Liver (tissue), 9 donors: ENCODE results near the gene ENTPD8. TPM values are rescaled to one million over a fixed set of nuclear protein-coding genes. Genes with fewer than 3 reads are reported as not detected.

Experiments used
- DNase-seq: peaks from one replicate; pipeline ENCODE4 v3.0.0-alpha.2; 2017; ENCODE audit warnings: low spot score
- H3K27ac ChIP-seq, 2 donors: one replicate each; pipeline ENCODE4 v1.7.0; 2013; ENCODE audit warnings: inconsistent platforms in 2 of 2, low read length in 2 of 2, control low read depth in 1 of 2, low read depth in 1 of 2, mild to moderate bottlenecking in 1 of 2
- H3K27me3 ChIP-seq, 4 donors: one replicate each; pipeline versions ENCODE4 v1.6.1 to v1.7.0; 2013; ENCODE audit warnings: low read length in 3 of 4, inconsistent platforms in 1 of 4, mild to moderate bottlenecking in 1 of 4, moderate library complexity in 1 of 4; ENCODE audit not compliant: control insufficient read depth in 4 of 4, insufficient read depth in 4 of 4
- H3K36me3 ChIP-seq, 4 donors: one replicate each; pipeline versions ENCODE4 v1.6.1 to v1.7.0; 2013; ENCODE audit warnings: low read length in 3 of 4, mild to moderate bottlenecking in 3 of 4, low read depth in 1 of 4, moderate library complexity in 1 of 4; ENCODE audit not compliant: control insufficient read depth in 4 of 4, insufficient read depth in 3 of 4
- H3K4me1 ChIP-seq, 4 donors: one replicate each; pipeline versions ENCODE4 v1.6.1 to v1.7.0; 2013; ENCODE audit warnings: low read length in 3 of 4, mild to moderate bottlenecking in 3 of 4, moderate library complexity in 1 of 4; ENCODE audit not compliant: control insufficient read depth in 4 of 4, insufficient read depth in 4 of 4
- H3K4me3 ChIP-seq, 3 donors: one replicate each; pipeline versions ENCODE4 v1.6.1 to v1.7.0; 2013; ENCODE audit warnings: low read length in 3 of 3, control low read depth in 1 of 3, low read depth in 1 of 3, mild to moderate bottlenecking in 1 of 3
- H3K9ac ChIP-seq, 2 donors: one replicate each; pipeline ENCODE4 v1.7.0; 2013; ENCODE audit warnings: low read length in 2 of 2, mild to moderate bottlenecking in 2 of 2, moderate library complexity in 2 of 2, control low read depth in 1 of 2, low read depth in 1 of 2
- H3K9me3 ChIP-seq, 4 donors: one replicate each; pipeline versions ENCODE4 v1.6.1 to v1.7.0; 2013; ENCODE audit warnings: low read length in 3 of 4; ENCODE audit not compliant: control insufficient read depth in 4 of 4
- CTCF ChIP-seq: fragments of 150-350 bp; IDR thresholded peaks from 2 replicates; pipeline ENCODE4 v1.5.1; 2017; ENCODE audit warnings: improper control_type of control experiment, low read depth, low read length; ENCODE audit not compliant: missing input control
- EGR1 ChIP-seq, 2 donors: IDR thresholded peaks; 2 replicates each; pipeline ENCODE4 v1.6.1; 2016 to 2018; ENCODE audit warnings: antibody characterized with exemption in 2 of 2, low read depth in 2 of 2
- GABPA ChIP-seq, 2 donors: IDR thresholded peaks in 1 of 2; conservative IDR thresholded peaks in 1 of 2; 2 replicates each; pipeline ENCODE4 v1.6.1; 2016; ENCODE audit warnings: antibody characterized with exemption in 2 of 2, mild to moderate bottlenecking in 1 of 2, moderate library complexity in 1 of 2
- HNF4A ChIP-seq, 2 donors: conservative IDR thresholded peaks; 2 replicates each; pipeline ENCODE4 v1.6.1; 2016; ENCODE audit warnings: antibody characterized with exemption in 2 of 2, mild to moderate bottlenecking in 2 of 2
- HNF4G ChIP-seq: IDR thresholded peaks from 2 replicates; pipeline ENCODE4 v1.6.1; 2016; ENCODE audit warnings: antibody characterized with exemption
- NR2F2 ChIP-seq: IDR thresholded peaks from 2 replicates; pipeline ENCODE4 v1.6.1; 2016; ENCODE audit warnings: antibody characterized with exemption
- RXRA ChIP-seq, 2 donors: IDR thresholded peaks; 2 replicates each; pipeline ENCODE4 v1.6.1; 2017 to 2018; ENCODE audit warnings: antibody characterized with exemption in 2 of 2, mild to moderate bottlenecking in 1 of 2
- SP1 ChIP-seq: IDR thresholded peaks from 2 replicates; pipeline ENCODE4 v1.6.1; 2018; ENCODE audit warnings: antibody characterized with exemption, mild to moderate bottlenecking
- TAF1 ChIP-seq: conservative IDR thresholded peaks from 2 replicates; pipeline ENCODE4 v1.6.1; 2016; ENCODE audit warnings: antibody characterized with exemption, mild to moderate bottlenecking
- YY1 ChIP-seq: IDR thresholded peaks from 2 replicates; pipeline ENCODE4 v1.6.1; 2016; ENCODE audit warnings: antibody characterized with exemption, mild to moderate bottlenecking
- WGBS: extraction: QIAGEN DNeasy Blood & Tissue Kit; methylation state at CpG from one replicate; pipeline ENCODE4 v1.1.7; 2013; 5-methylcytosine and 5-hydroxymethylcytosine counted together
- polyA plus RNA-seq, 2 donors: library from polyadenylated mRNA; stranded (reverse) in 1 of 2; unstranded in 1 of 2; fragments of 200-250 nt in 1 of 2; fragments of >200 nt in 1 of 2; fragmentation: Nextera tagmentation in 1 of 2; extraction: Ambion mirVana in 1 of 2; gene quantifications; one replicate each; pipeline versions ENCODE4 v1.2.1 to v1.2.3, GENCODE V29; 2013 to 2015
- total RNA-seq, 2 donors: library from RNA; depleted of rRNA; stranded (reverse); fragments of >200 nt; gene quantifications; one replicate each; pipeline ENCODE4 v1.2.3, GENCODE V29; 2014
- TF ChIP-seq, protein P1 (sequence below): IDR thresholded peaks from 2 replicates; pipeline ENCODE4 v1.6.1; 2016; ENCODE audit warnings: antibody characterized with exemption, mild to moderate bottlenecking
- TF ChIP-seq, protein P2 (sequence below): IDR thresholded peaks from 2 replicates; pipeline ENCODE4 v1.6.1; 2016; ENCODE audit warnings: antibody characterized with exemption
- donor health status: healthy.
- donor health status: healthy.
- donor health status: healthy.
- donor health status: healthy.
- donor health status: healthy.

Gene ENTPD8
- total and polyA plus RNA-seq, 4 donors, result 1.6 to 6.2 (median 4.9) TPM

GRCh38 chr9:137426018-137426681 lies 15.0 kb downstream of the ENTPD8 start:
- TF ChIP-seq EGR1 (IDR thresholded peaks at IDR 0.05; ENCODE audit: low read depth in 2 of 2), result no peak
- TF ChIP-seq TAF1, result no peak
- no peak for TF ChIP-seq CTCF
- TF ChIP-seq YY1, result no peak
- TF ChIP-seq, protein P1, sequence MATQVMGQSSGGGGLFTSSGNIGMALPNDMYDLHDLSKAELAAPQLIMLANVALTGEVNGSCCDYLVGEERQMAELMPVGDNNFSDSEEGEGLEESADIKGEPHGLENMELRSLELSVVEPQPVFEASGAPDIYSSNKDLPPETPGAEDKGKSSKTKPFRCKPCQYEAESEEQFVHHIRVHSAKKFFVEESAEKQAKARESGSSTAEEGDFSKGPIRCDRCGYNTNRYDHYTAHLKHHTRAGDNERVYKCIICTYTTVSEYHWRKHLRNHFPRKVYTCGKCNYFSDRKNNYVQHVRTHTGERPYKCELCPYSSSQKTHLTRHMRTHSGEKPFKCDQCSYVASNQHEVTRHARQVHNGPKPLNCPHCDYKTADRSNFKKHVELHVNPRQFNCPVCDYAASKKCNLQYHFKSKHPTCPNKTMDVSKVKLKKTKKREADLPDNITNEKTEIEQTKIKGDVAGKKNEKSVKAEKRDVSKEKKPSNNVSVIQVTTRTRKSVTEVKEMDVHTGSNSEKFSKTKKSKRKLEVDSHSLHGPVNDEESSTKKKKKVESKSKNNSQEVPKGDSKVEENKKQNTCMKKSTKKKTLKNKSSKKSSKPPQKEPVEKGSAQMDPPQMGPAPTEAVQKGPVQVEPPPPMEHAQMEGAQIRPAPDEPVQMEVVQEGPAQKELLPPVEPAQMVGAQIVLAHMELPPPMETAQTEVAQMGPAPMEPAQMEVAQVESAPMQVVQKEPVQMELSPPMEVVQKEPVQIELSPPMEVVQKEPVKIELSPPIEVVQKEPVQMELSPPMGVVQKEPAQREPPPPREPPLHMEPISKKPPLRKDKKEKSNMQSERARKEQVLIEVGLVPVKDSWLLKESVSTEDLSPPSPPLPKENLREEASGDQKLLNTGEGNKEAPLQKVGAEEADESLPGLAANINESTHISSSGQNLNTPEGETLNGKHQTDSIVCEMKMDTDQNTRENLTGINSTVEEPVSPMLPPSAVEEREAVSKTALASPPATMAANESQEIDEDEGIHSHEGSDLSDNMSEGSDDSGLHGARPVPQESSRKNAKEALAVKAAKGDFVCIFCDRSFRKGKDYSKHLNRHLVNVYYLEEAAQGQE, result no peak
- TF ChIP-seq HNF4G, result no peak
- TF ChIP-seq GABPA (IDR thresholded peaks at IDR 0.05 in 1 of 2, conservative IDR thresholded peaks at IDR 0.05 in 1 of 2), result no peak
- no peak overlapping the region for H3K27ac ChIP-seq
- no peak overlapping the region for H3K9ac ChIP-seq
- H3K36me3 ChIP-seq, result no peaks in the 10 kb centered on the region
- 86% methylated on average over 18 of the region's 18 CpGs for WGBS
- DNase-seq, result no peak
- H3K27me3 ChIP-seq, result no peaks in the 10 kb centered on the region
- peaks cover 5 to 17% (median 11%) of the 10 kb centered on the region in 4 donors for H3K4me1 ChIP-seq
- no peak overlapping the region for H3K4me3 ChIP-seq
- H3K9me3 ChIP-seq, result no peaks in the 10 kb centered on the region

GRCh38 chr9:137423514-137424291 lies 17.5 kb downstream of the ENTPD8 start:
- Histone ChIP-seq H3K4me1 (peaks cover 5 to 17% (median 11%) of the 10 kb centered on the region in 4 donors), H3K9ac (peak overlapping the region in 1 of 2 donors; percentile 3), H3K4me3 (peak overlapping the region in 2 of 3 donors; percentile 36 to 98), H3K36me3 (no peaks in the 10 kb centered on the region), H3K9me3 (no peaks in the 10 kb centered on the region), H3K27ac (no peak overlapping the region), H3K27me3 (no peaks in the 10 kb centered on the region)
- WGBS, result 7% methylated on average over 77 of the region's 77 CpGs
- TF ChIP-seq NR2F2 (no peak), HNF4G (no peak), HNF4A (conservative IDR thresholded peaks at IDR 0.05) (no peak), CTCF (no peak), SP1 (no peak), RXRA (IDR thresholded peaks at IDR 0.05) (no peak)
- TF ChIP-seq, protein P2, sequence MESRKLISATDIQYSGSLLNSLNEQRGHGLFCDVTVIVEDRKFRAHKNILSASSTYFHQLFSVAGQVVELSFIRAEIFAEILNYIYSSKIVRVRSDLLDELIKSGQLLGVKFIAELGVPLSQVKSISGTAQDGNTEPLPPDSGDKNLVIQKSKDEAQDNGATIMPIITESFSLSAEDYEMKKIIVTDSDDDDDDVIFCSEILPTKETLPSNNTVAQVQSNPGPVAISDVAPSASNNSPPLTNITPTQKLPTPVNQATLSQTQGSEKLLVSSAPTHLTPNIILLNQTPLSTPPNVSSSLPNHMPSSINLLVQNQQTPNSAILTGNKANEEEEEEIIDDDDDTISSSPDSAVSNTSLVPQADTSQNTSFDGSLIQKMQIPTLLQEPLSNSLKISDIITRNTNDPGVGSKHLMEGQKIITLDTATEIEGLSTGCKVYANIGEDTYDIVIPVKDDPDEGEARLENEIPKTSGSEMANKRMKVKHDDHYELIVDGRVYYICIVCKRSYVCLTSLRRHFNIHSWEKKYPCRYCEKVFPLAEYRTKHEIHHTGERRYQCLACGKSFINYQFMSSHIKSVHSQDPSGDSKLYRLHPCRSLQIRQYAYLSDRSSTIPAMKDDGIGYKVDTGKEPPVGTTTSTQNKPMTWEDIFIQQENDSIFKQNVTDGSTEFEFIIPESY, result no peak
- no peak for DNase-seq
